Upper lobe of right lung (tissue), 1 donor: Measurements from ENCODE around the gene LRRC2. TPM values are rescaled to one million over a fixed set of nuclear protein-coding genes. Genes with fewer than 3 reads are reported as not detected.
"Not testable (repeated sequence)": the region's sequence is repeated elsewhere in the genome, so short reads cannot be mapped to it uniquely, and the experiment has no call there.

Experiments
- ATAC-seq: fragments of 200-7000 bp; cut with Tn5 transposase; one replicate; pipeline ENCODE4 v1.9.1; 2020; ENCODE audit warnings: mild to moderate bottlenecking, moderate library complexity
- DNase-seq: peaks from one replicate; pipeline ENCODE4 v3.0.0-alpha.2; 2020
- H3K27ac ChIP-seq: fragments of 200-600 bp; one replicate; pipeline ENCODE4 v1.8.0; 2022
- H3K27me3 ChIP-seq: fragments of 200-600 bp; one replicate; pipeline ENCODE4 v1.8.0; 2022; ENCODE audit warnings: mild to moderate bottlenecking
- H3K36me3 ChIP-seq: fragments of 200-600 bp; one replicate; pipeline ENCODE4 v1.8.0; 2022
- H3K4me1 ChIP-seq: fragments of 200-600 bp; one replicate; pipeline ENCODE4 v1.8.0; 2022
- H3K4me3 ChIP-seq: fragments of 200-600 bp; one replicate; pipeline ENCODE4 v1.8.0; 2022; ENCODE audit warnings: mild to moderate bottlenecking
- H3K9me3 ChIP-seq: fragments of 200-600 bp; one replicate; pipeline ENCODE4 v1.8.0; 2022
- intact Hi-C: fragments of 100-400 bp; cut with DNase I; formaldehyde crosslinking; loops from one replicate; pipeline ENCODE4 v1.11.0; 2022
- total RNA-seq: library from RNA; stranded (reverse); fragmentation: NEBNext Ultra II Directional; extraction: Animal tissue kit (Norgen Biotek cat#: 25700); gene quantifications from one replicate; pipeline ENCODE4 v1.2.1, GENCODE V29; 2021
- TF ChIP-seq, protein P1 (sequence below): fragments of 200-600 bp; IDR thresholded peaks from one replicate; pipeline ENCODE4 v1.8.0; 2022; ENCODE audit warnings: antibody characterized with exemption
- donor health status: DM: no; HTN: yes; CAD: no; lungs with severe emphysema.

LRRC2 gene
- total RNA-seq, 1 donor from 2014 or later: 2.9 TPM

GRCh38 chr3:46557814-46558183, 8.3 kb downstream of the LRRC2 start:
- intact Hi-C loops: no loop called here
- Histone ChIP-seq H3K9me3 (no peaks in the 10 kb centered on the region), H3K36me3 (no peaks in the 10 kb centered on the region), H3K4me1 (no peaks in the 10 kb centered on the region), H3K27ac (no peak overlapping the region), H3K4me3 (no peak overlapping the region), H3K27me3 (no peaks in the 10 kb centered on the region)
- TF ChIP-seq, protein P1, sequence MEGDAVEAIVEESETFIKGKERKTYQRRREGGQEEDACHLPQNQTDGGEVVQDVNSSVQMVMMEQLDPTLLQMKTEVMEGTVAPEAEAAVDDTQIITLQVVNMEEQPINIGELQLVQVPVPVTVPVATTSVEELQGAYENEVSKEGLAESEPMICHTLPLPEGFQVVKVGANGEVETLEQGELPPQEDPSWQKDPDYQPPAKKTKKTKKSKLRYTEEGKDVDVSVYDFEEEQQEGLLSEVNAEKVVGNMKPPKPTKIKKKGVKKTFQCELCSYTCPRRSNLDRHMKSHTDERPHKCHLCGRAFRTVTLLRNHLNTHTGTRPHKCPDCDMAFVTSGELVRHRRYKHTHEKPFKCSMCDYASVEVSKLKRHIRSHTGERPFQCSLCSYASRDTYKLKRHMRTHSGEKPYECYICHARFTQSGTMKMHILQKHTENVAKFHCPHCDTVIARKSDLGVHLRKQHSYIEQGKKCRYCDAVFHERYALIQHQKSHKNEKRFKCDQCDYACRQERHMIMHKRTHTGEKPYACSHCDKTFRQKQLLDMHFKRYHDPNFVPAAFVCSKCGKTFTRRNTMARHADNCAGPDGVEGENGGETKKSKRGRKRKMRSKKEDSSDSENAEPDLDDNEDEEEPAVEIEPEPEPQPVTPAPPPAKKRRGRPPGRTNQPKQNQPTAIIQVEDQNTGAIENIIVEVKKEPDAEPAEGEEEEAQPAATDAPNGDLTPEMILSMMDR: no peak
- DNase-seq (no peak), ATAC-seq (no peak)

DNA sequence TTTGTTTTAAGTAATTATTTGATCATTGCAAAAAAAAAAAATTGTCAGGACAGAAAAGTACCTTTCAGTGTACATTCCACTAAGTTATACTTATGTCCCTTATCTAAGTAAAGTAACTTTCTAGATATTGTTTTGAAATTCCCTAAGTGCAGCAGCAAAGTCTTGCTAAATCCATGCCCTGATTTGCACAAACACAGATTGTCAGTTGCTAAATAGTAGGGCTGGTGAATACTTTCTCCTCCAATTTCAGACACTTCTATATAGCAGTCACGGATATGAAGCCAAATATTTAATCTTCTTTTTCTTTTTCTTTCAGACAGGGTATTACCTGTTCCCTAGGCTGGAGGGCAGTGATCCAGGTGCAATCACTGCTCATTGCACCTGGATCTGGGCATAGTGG, 12.9 kb downstream of the LRRC2 start:
- no peaks in the 10 kb centered on the region for H3K4me1 ChIP-seq
- no peaks in the 10 kb centered on the region for H3K36me3 ChIP-seq
- no peaks in the 10 kb centered on the region for H3K9me3 ChIP-seq
- ATAC-seq: no peak
- no peak overlapping the region for H3K27ac ChIP-seq
- intact Hi-C loops: no loop called here
- TF ChIP-seq, protein P1: no peak
- no peaks in the 10 kb centered on the region for H3K27me3 ChIP-seq
- no peak for DNase-seq
- H3K4me3 ChIP-seq: no peak overlapping the region

- DNase-seq (no peak), ATAC-seq (no peak)
- Histone ChIP-seq H3K4me1 (no peaks in the 10 kb centered on the region), H3K27me3 (no peaks in the 10 kb centered on the region), H3K36me3 (no peaks in the 10 kb centered on the region), H3K4me3 (no peak overlapping the region), H3K27ac (no peak overlapping the region), H3K9me3 (no peaks in the 10 kb centered on the region)
- TF ChIP-seq, protein P1: no peak
- intact Hi-C loops: no loop called here
Measured at GRCh38 chr3:46552538-46552937, 13.6 kb downstream of the LRRC2 start.

DNA sequence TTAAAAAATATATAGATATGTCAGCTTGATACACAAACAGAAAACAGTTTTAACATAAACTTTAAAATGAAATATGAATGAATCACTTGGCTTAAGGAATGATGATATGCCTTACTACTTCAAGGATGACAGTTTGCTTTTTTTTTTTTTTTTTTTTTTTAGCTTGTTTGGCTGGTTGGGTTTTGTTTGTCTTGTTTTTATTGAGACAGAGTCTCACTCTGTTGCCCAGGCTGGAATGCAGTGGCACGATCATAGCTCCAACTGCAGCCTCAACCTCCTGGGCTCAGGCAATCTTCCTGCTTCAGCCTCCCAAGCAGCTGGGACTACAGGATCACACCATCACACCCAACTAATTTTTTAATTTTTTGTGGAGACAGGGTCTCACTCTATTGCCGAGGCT, 14.5 kb downstream of the LRRC2 start:
- Histone ChIP-seq H3K36me3 (no peaks in the 10 kb centered on the region), H3K4me3 (no peak overlapping the region), H3K4me1 (no peaks in the 10 kb centered on the region), H3K27ac (no peak overlapping the region), H3K27me3 (no peaks in the 10 kb centered on the region), H3K9me3 (no peaks in the 10 kb centered on the region)
- DNase-seq: no peak
- intact Hi-C loops: no loop called here
- ATAC-seq: no peak
- TF ChIP-seq, protein P1: no peak

- no peaks in the 10 kb centered on the region for H3K36me3 ChIP-seq
- H3K4me1 ChIP-seq: no peaks in the 10 kb centered on the region
- H3K27ac ChIP-seq: no peak overlapping the region
- ATAC-seq: no peak
- no peak for DNase-seq
- intact Hi-C loops: no loop called here
- TF ChIP-seq, protein P1: no peak
- H3K9me3 ChIP-seq: no peaks in the 10 kb centered on the region
- H3K4me3 ChIP-seq: no peak overlapping the region
- no peaks in the 10 kb centered on the region for H3K27me3 ChIP-seq
Measured at GRCh38 chr3:46549989-46550388, 16.1 kb downstream of the LRRC2 start.

DNA sequence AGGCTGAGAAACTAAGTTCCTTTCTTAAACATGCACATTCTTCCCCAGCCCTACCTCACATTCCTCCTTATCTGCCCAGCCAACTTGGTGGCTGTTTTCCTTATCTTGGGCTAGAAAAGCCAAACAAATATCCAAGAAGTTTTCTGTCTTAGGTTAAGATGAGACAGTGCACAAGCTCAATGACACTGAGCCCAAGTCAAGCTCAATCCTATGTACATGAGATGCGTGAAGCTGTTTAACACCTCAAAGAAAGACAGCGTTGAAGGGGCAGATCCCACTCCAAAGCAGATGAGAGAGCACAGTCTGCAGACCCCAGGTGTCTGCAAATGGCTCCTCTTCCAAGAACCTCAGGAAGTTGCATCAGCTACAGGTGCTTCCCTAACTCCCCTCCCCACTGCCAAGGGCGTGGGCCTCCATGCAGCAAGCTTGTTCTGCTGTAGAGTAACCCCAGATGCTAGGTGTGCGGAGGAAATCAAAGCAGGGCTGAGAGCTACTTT, 16.6 kb downstream of the LRRC2 start:
- no peaks in the 10 kb centered on the region for H3K27me3 ChIP-seq
- intact Hi-C loops: no loop called here
- no peaks in the 10 kb centered on the region for H3K4me1 ChIP-seq
- no peak overlapping the region for H3K27ac ChIP-seq
- TF ChIP-seq, protein P1: no peak
- no peaks in the 10 kb centered on the region for H3K9me3 ChIP-seq
- H3K4me3 ChIP-seq: no peak overlapping the region
- ATAC-seq (no peak), DNase-seq (no peak)
- H3K36me3 ChIP-seq: no peaks in the 10 kb centered on the region

DNA sequence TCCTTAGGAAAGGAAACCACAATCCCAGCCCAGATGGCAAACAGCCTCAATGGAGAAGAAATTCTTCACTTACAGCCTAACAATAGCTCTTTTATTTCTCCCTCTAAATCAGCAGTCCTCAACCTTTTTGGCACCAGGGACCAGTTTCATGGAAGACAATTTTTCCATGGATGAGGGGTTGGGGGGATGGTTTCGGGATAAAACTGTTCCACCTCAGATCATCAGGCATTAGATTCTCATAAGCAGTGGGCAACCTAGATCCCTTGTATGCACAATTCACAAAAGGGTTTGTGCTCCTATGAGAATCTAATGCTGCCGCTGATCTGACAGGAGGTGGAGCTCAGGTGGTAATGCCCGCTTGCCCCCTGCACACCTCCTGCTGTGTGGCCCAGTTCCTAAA, 17.5 kb downstream of the LRRC2 start:
- H3K36me3 ChIP-seq, DNase-seq: not testable (repeated sequence)

More for the DNA sequence above, 17.5 kb downstream of the LRRC2 start:
- H3K4me1 ChIP-seq, intact Hi-C loops, H3K4me3 ChIP-seq, H3K27me3 ChIP-seq, H3K9me3 ChIP-seq, H3K27ac ChIP-seq, ATAC-seq: not testable (repeated sequence)
